HG03139 (cell line): ENCODE results near the gene DIP2B.
A peak's percentile ranks its signal among the peaks of the same experiment; 100 is the strongest.

Experiments
- ATAC-seq: cut with Tn5 transposase; IDR thresholded peaks from one replicate; pipeline ENCODE4 v1.9.1; 2021; ENCODE audit not compliant: unreplicated experiment

Gene DIP2B

GRCh38 chr12:50723865-50724264 lies 219.1 kb downstream of the DIP2B start:
- ATAC-seq = no peak

- ATAC-seq = no peak
These were observed 220.5 kb downstream of the DIP2B start for GRCh38 chr12:50725011-50725942.

GRCh38 chr12:50727466-50727865 lies 222.7 kb downstream of the DIP2B start:
- no peak for ATAC-seq

- no peak for ATAC-seq
These were observed 223.6 kb downstream of the DIP2B start for GRCh38 chr12:50728417-50728816.

GRCh38 chr12:50728841-50729240 lies 224.1 kb downstream of the DIP2B start:
- no peak for ATAC-seq

- no peak for ATAC-seq
These were observed 227.8 kb downstream of the DIP2B start for GRCh38 chr12:50732591-50732990.

- ATAC-seq = no peak
These were observed 228.9 kb downstream of the DIP2B start for GRCh38 chr12:50733706-50734105.

- no peak for ATAC-seq
These were observed 229.9 kb downstream of the DIP2B start for GRCh38 chr12:50734409-50735263.

GRCh38 chr12:50739611-50740010 lies 234.8 kb downstream of the DIP2B start:
- no peak for ATAC-seq

- no peak for ATAC-seq
These were observed 235.5 kb downstream of the DIP2B start for GRCh38 chr12:50740307-50740706.

GRCh38 chr12:50742776-50743175 lies 238.0 kb downstream of the DIP2B start:
- no peak for ATAC-seq

- no peak for ATAC-seq
These were observed 241.1 kb downstream of the DIP2B start for GRCh38 chr12:50745861-50746260.

- no peak for ATAC-seq
These were observed 241.6 kb downstream of the DIP2B start for GRCh38 chr12:50746431-50746830.

- ATAC-seq = no peak
These were observed 243.0 kb downstream of the DIP2B start for GRCh38 chr12:50747817-50748216.

GRCh38 chr12:50749459-50749882 lies 244.7 kb downstream of the DIP2B start:
- ATAC-seq = no peak

GRCh38 chr12:50750366-50750765 lies 245.6 kb downstream of the DIP2B start:
- ATAC-seq = no peak

- no peak for ATAC-seq
These were observed 247.3 kb downstream of the DIP2B start for GRCh38 chr12:50751948-50752721.

- no peak for ATAC-seq
These were observed 248.5 kb downstream of the DIP2B start for GRCh38 chr12:50753232-50753769.

GRCh38 chr12:50763639-50764285 lies 259.0 kb downstream of the DIP2B start, which contains the start of gene ATF1:
Gene ATF1 (plus strand): TSS chr12:50764101. CDS start chr12:50780146, 16,045 bp downstream.
- peak; percentile 75 for ATAC-seq
